Mesothelial cell of epicardium (in vitro differentiated cells): Measurements from ENCODE around the gene LMO1. TPM values are rescaled to one million over a fixed set of nuclear protein-coding genes. Genes with fewer than 3 reads are reported as not detected.

Experiments
- DNase-seq, 2 experiments: peaks; one replicate each; pipeline ENCODE4 v3.0.0; 2021; ENCODE audit warnings: low spot score in 2 of 2; ENCODE audit not compliant: unreplicated experiment in 2 of 2
- H3K27ac Mint-ChIP-seq: 2 replicates; pipeline ENCODE4 v1.8.0; 2021; ENCODE audit warnings: mixed read lengths
- H3K27me3 Mint-ChIP-seq: 2 replicates; pipeline ENCODE4 v1.8.0; 2021; ENCODE audit warnings: low read depth, mixed read lengths
- H3K36me3 Mint-ChIP-seq: 2 replicates; pipeline ENCODE4 v1.8.0; 2021; ENCODE audit warnings: mixed read lengths
- H3K4me1 Mint-ChIP-seq: 2 replicates; pipeline ENCODE4 v1.8.0; 2021; ENCODE audit warnings: mixed read lengths
- H3K4me3 Mint-ChIP-seq: 2 replicates; pipeline ENCODE4 v1.8.0; 2021; ENCODE audit warnings: mild to moderate bottlenecking, moderate library complexity, mixed read lengths
- H3K9me3 Mint-ChIP-seq: 2 replicates; pipeline ENCODE4 v1.8.0; 2021; ENCODE audit warnings: mixed read lengths
- CTCF ChIP-seq: fragments of 200-600 bp; sonication (generic); IDR thresholded peaks from one replicate; pipeline ENCODE4 v1.5.0; 2021; ENCODE audit warnings: antibody characterized with exemption; ENCODE audit not compliant: unreplicated experiment
- total RNA-seq: library from RNA; stranded (reverse); gene quantifications from 3 replicates; pipeline ENCODE4 v1.2.1, GENCODE V29; 2021

LMO1 gene
- total RNA-seq, 1 donor from 2014 or later, result 4.1 TPM

- no peak for TF ChIP-seq CTCF
These were observed 39.5 kb downstream of the LMO1 start for GRCh38 chr11:8224161-8224591.

GRCh38 chr11:8223513-8223900 is 40.2 kb downstream of the LMO1 start:
- H3K4me3 Mint-ChIP-seq, result no peak overlapping the region
- no peak for DNase-seq
- TF ChIP-seq CTCF, result no peak
- H3K36me3 Mint-ChIP-seq, result no peaks in the 10 kb centered on the region
- no peak overlapping the region for H3K27ac Mint-ChIP-seq
- peaks cover 2% of the 10 kb centered on the region for H3K27me3 Mint-ChIP-seq
- H3K4me1 Mint-ChIP-seq, result peaks cover 2% of the 10 kb centered on the region
- no peaks in the 10 kb centered on the region for H3K9me3 Mint-ChIP-seq

More at GRCh38 chr11:8224161-8224591, 39.5 kb downstream of the LMO1 start:
- H3K36me3 Mint-ChIP-seq, result no peaks in the 10 kb centered on the region
- peaks cover 2% of the 10 kb centered on the region for H3K27me3 Mint-ChIP-seq
- H3K9me3 Mint-ChIP-seq, result no peaks in the 10 kb centered on the region
- DNase-seq, result no peak
- H3K4me1 Mint-ChIP-seq, result peaks cover 9% of the 10 kb centered on the region
- H3K27ac Mint-ChIP-seq, result no peak overlapping the region
- H3K4me3 Mint-ChIP-seq, result no peak overlapping the region

GRCh38 chr11:8222820-8223512 is 40.7 kb downstream of the LMO1 start:
- Mint-ChIP-seq H3K27me3 (peaks cover 2% of the 10 kb centered on the region), H3K9me3 (no peaks in the 10 kb centered on the region), H3K27ac (no peak overlapping the region), H3K4me3 (no peak overlapping the region), H3K36me3 (no peaks in the 10 kb centered on the region), H3K4me1 (peaks cover 5% of the 10 kb centered on the region)
- TF ChIP-seq CTCF, result no peak
- no peak for DNase-seq

- TF ChIP-seq CTCF, result no peak
- Mint-ChIP-seq H3K4me1 (peaks cover 7% of the 10 kb centered on the region), H3K36me3 (no peaks in the 10 kb centered on the region), H3K27me3 (peaks cover 2% of the 10 kb centered on the region), H3K9me3 (no peaks in the 10 kb centered on the region), H3K4me3 (no peak overlapping the region), H3K27ac (no peak overlapping the region)
- DNase-seq, result no peak
These were observed 41.7 kb downstream of the LMO1 start for GRCh38 chr11:8221917-8222495.

- TF ChIP-seq CTCF, result no peak
- no peak overlapping the region for H3K27ac Mint-ChIP-seq
- H3K9me3 Mint-ChIP-seq, result no peaks in the 10 kb centered on the region
- peaks cover 2% of the 10 kb centered on the region for H3K27me3 Mint-ChIP-seq
- no peak overlapping the region for H3K4me3 Mint-ChIP-seq
- peaks cover 7% of the 10 kb centered on the region for H3K4me1 Mint-ChIP-seq
- DNase-seq, result no peak
- H3K36me3 Mint-ChIP-seq, result no peaks in the 10 kb centered on the region
These were observed 42.5 kb downstream of the LMO1 start for GRCh38 chr11:8221046-8221723.
